ENCODE measurements around the gene CPT1C. TPM values are rescaled to one million over a fixed set of nuclear protein-coding genes. Genes with fewer than 3 reads are reported as not detected.
A peak's percentile ranks its signal among the peaks of the same experiment; 100 is the strongest.

Gene CPT1C
- total and polyA plus RNA-seq, 2 donors (not counting 3 experiments of a cell fraction or from before 2014, with no cell fraction given) = 45.7 to 80.8 TPM

- intact Hi-C loops (cut with micrococcal nuclease) (no loop called here), dilution Hi-C loops (cut with MboI; ENCODE audit: extremely low pct_ligation_motif_present, low sequenced_read_pairs) (no loop called here)
- H2AFZ ChIP-seq (ENCODE audit: low read depth, low read length) = no peak overlapping the region
- H3K9me3 ChIP-seq (replicated peaks; ENCODE audit: control insufficient read depth, insufficient read depth, low read length) = no peaks in the 10 kb centered on the region
- H3K27ac ChIP-seq (ENCODE audit: insufficient read depth, low read depth, low read length) = no peak overlapping the region
- H4K20me1 ChIP-seq (replicated peaks; ENCODE audit: control insufficient read depth, extremely low read depth, insufficient read depth, low read length) = no peaks in the 10 kb centered on the region
- H3K9ac ChIP-seq (replicated peaks; ENCODE audit: extremely low read depth, insufficient read depth, low read length) = no peak overlapping the region
- no peak overlapping the region for H3K4me3 ChIP-seq (replicated peaks in 1 of 3; ENCODE audit: insufficient read depth in 1 of 3, low read depth in 1 of 3, low read length in 3 of 3)
- H3K36me3 ChIP-seq (ENCODE audit: control insufficient read depth in 2 of 2, extremely low read depth in 1 of 2, insufficient read depth in 2 of 2, low read length in 2 of 2) = peaks cover 0 to 15% of the 10 kb centered on the region in 2 experiments
- no peaks in the 10 kb centered on the region for H3K4me1 ChIP-seq (ENCODE audit: control insufficient read depth, extremely low read depth, insufficient read depth, low read length)
- TF ChIP-seq POLR2A (IDR thresholded peaks at IDR 0.05; ENCODE audit: low read depth, low read length) (no peak), JUN (IDR thresholded peaks at IDR 0.05; ENCODE audit: borderline replicate concordance, insufficient read depth, insufficient read length, low read depth) (no peak), FOS (IDR thresholded peaks at IDR 0.05; ENCODE audit: borderline replicate concordance, insufficient read depth, low read length) (no peak)
- TF ChIP-seq, protein P1, sequence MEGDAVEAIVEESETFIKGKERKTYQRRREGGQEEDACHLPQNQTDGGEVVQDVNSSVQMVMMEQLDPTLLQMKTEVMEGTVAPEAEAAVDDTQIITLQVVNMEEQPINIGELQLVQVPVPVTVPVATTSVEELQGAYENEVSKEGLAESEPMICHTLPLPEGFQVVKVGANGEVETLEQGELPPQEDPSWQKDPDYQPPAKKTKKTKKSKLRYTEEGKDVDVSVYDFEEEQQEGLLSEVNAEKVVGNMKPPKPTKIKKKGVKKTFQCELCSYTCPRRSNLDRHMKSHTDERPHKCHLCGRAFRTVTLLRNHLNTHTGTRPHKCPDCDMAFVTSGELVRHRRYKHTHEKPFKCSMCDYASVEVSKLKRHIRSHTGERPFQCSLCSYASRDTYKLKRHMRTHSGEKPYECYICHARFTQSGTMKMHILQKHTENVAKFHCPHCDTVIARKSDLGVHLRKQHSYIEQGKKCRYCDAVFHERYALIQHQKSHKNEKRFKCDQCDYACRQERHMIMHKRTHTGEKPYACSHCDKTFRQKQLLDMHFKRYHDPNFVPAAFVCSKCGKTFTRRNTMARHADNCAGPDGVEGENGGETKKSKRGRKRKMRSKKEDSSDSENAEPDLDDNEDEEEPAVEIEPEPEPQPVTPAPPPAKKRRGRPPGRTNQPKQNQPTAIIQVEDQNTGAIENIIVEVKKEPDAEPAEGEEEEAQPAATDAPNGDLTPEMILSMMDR (IDR thresholded peaks at IDR 0.05; ENCODE audit: extremely low read depth in 1 of 2, insufficient read depth in 1 of 2, low read depth in 1 of 2, low read length in 2 of 2) = no peak
- H3K9me1 ChIP-seq (replicated peaks; ENCODE audit: control insufficient read depth, extremely low read depth, insufficient read depth, low read length) = no peaks in the 10 kb centered on the region
- no peaks in the 10 kb centered on the region for H3K27me3 ChIP-seq (ENCODE audit: control insufficient read depth in 2 of 2, insufficient read depth in 2 of 2, low read length in 2 of 2)
- CTCF ChIA-PET = no interaction called here
- BruUV-seq (replicated peaks) = no TSS peak
- POLR2A ChIA-PET = no interaction called here
- no peaks in the 10 kb centered on the region for H3K79me2 ChIP-seq (ENCODE audit: control insufficient read depth, insufficient read depth, low read length)
- H3K4me2 ChIP-seq (ENCODE audit: insufficient read depth, low read length) = no peak overlapping the region
- FAIRE-seq (no peak), DNase-seq (ENCODE audit: low read depth, low spot score) (no peak)
Measured at GRCh38 chr19:49705919-49706318, 15.0 kb downstream of the CPT1C start.

DNA sequence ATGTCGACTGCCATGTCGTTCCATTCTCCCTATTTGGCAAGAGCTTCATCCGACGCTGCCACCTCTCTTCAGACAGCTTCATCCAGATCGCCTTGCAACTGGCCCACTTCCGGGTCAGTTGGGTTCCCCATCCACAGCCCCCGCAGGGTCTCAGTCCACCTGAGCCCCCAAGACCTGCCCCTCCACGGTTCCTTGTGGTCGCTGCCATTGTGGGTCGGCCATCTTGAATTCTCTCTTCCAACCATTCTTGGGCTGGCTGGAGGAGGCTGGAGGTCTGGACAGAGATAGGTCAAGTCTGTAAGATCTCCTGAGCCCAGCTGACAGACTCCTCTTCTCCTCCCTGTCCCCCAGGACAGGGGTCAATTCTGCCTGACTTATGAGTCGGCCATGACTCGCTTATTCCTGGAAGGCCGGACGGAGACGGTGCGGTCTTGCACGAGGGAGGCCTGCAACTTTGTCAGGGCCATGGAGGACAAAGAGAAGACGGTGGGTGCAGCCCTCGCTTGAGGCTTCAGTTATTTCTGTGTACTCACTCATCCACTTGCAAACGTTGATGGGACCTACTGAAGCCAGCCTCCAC, 19.5 kb downstream of the CPT1C start:
- no peak for DNase-seq (ENCODE audit: low read depth, low spot score)
- H3K4me2 ChIP-seq (ENCODE audit: insufficient read depth, low read length) = no peak overlapping the region
- intact Hi-C loops (cut with micrococcal nuclease) = no loop called here

More for the DNA sequence above, 19.5 kb downstream of the CPT1C start:
- H3K4me1 ChIP-seq (ENCODE audit: control insufficient read depth, extremely low read depth, insufficient read depth, low read length) = no peaks in the 10 kb centered on the region
- H3K4me3 ChIP-seq (replicated peaks in 1 of 3; ENCODE audit: insufficient read depth in 1 of 3, low read depth in 1 of 3, low read length in 3 of 3) = no peak overlapping the region
- no peaks in the 10 kb centered on the region for H3K79me2 ChIP-seq (ENCODE audit: control insufficient read depth, insufficient read depth, low read length)
- no peaks in the 10 kb centered on the region for H3K9me3 ChIP-seq (replicated peaks; ENCODE audit: control insufficient read depth, insufficient read depth, low read length)
- no peaks in the 10 kb centered on the region for H3K27me3 ChIP-seq (ENCODE audit: control insufficient read depth in 2 of 2, insufficient read depth in 2 of 2, low read length in 2 of 2)
- no peak overlapping the region for H2AFZ ChIP-seq (ENCODE audit: low read depth, low read length)
- no peak overlapping the region for H3K9ac ChIP-seq (replicated peaks; ENCODE audit: extremely low read depth, insufficient read depth, low read length)
- dilution Hi-C loops (cut with MboI; ENCODE audit: extremely low pct_ligation_motif_present, low sequenced_read_pairs) = no loop called here
- no peaks in the 10 kb centered on the region for H3K9me1 ChIP-seq (replicated peaks; ENCODE audit: control insufficient read depth, extremely low read depth, insufficient read depth, low read length)
- no peaks in the 10 kb centered on the region for H4K20me1 ChIP-seq (replicated peaks; ENCODE audit: control insufficient read depth, extremely low read depth, insufficient read depth, low read length)
- FAIRE-seq = no peak
- no TSS peak for BruUV-seq (replicated peaks)
- TF ChIP-seq FOS (IDR thresholded peaks at IDR 0.05; ENCODE audit: borderline replicate concordance, insufficient read depth, low read length) (peak; percentile 49), MAX (IDR thresholded peaks at IDR 0.05; ENCODE audit: insufficient read depth, insufficient read length) (no peak)
- no peak overlapping the region for H3K27ac ChIP-seq (ENCODE audit: insufficient read depth, low read depth, low read length)
- CTCF ChIA-PET = no interaction called here
- POLR2A ChIA-PET = no interaction called here
- H3K36me3 ChIP-seq (ENCODE audit: control insufficient read depth in 2 of 2, extremely low read depth in 1 of 2, insufficient read depth in 2 of 2, low read length in 2 of 2) = peaks cover 0 to 18% of the 10 kb centered on the region in 2 experiments
